T-helper 2 cell treated with Interferon-gamma antibody and Interleukin-4, amounts not matched to agents 100 ng/mL and 5 ng/mL, for 36 hours (primary cell): ENCODE measurements around the gene USH2A. TPM values are rescaled to one million over a fixed set of nuclear protein-coding genes. Genes with fewer than 3 reads are reported as not detected.

Source experiments
- intact Hi-C: fragments of 100-400 bp; cut with micrococcal nuclease; formaldehyde crosslinking; loops from one replicate; pipeline ENCODE4 v1.15.1; 2023
- total RNA-seq: library from RNA; stranded (reverse); gene quantifications from 2 replicates; pipeline ENCODE4 v1.2.3, GENCODE V29; 2022

The USH2A gene
- total RNA-seq, 1 donor from 2014 or later: not detected

- intact Hi-C loops: no loop called here
Measured at GRCh38 chr1:215605011-215605621, 818.1 kb downstream of the USH2A start.

DNA sequence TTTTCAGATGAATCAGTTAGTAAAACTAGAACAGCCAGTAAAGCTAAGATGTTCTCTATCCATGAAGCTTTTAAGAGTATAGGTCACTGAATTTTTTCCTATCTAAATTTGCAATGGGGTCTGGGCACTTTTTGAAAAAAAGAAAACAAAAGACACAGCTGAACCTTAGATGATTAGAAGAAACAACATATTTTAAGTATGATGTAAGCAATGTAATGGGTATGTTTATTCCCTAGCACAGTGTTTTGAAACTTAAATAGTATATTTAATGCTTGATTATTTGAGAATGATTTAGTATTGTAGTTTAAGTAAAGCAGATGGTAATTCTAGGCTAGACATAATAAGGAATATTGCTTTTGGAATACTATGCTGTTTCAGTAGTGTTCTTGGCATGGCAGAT lies 819.9 kb downstream of the USH2A start:
- intact Hi-C loops: no loop called here

GRCh38 chr1:215601276-215601675 lies 822.0 kb downstream of the USH2A start:
- intact Hi-C loops: no loop called here

DNA sequence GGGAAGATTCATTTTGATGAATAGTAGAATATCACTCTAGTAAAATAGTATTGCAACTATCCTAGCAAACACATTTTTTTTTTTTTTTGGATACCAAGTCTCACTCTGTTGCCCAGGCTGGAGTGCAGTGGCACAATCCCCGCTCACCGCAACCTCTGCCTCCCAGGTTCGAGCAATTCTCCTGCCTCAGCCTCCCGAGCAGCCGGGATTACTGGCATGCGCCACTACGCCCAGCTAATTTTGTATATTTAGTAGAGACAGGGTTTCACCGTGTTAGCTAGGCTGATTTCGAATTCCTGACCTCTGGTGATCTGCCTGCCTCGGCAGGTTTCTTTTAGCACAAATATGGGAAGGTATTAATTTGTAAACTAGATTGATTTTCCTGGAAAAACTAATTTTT lies 822.4 kb downstream of the USH2A start:
- intact Hi-C loops: no loop called here

GRCh38 chr1:215600258-215600792 lies 822.9 kb downstream of the USH2A start:
- intact Hi-C loops: no loop called here

DNA sequence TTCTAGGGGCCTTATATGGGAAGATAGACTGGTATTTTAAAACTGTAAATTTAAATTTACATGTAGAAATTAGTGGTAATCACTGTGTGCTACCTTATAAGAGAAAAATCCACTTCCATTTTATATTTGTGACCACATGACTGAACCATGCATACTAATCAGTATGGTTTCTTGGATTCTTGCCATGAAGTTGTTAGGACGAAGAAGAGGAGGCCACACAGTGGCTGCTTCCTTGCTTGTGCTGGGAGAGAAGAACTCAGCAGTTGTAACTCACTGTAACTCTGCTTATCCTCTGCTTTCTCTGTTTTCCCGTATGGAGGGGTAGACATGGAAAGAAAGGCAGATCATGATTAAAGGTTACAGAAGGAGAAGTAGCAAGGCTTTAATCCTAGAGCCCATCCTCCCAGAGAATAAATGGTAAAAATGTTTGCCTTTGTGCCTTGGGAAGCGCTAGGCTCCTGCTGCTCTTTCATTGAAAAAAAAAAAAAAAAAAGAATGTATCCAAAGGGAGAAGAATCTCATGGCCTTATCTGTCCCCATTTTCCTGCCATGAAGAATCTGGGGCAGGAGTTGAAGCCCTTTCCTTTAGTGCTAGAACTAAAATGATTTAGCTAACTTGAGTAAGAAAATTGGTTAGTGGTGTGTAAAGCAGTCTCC lies 823.7 kb downstream of the USH2A start:
- intact Hi-C loops: no loop called here

GRCh38 chr1:215597961-215598360 lies 825.3 kb downstream of the USH2A start:
- intact Hi-C loops: no loop called here

GRCh38 chr1:215595231-215595630 lies 828.0 kb downstream of the USH2A start:
- intact Hi-C loops: no loop called here

DNA sequence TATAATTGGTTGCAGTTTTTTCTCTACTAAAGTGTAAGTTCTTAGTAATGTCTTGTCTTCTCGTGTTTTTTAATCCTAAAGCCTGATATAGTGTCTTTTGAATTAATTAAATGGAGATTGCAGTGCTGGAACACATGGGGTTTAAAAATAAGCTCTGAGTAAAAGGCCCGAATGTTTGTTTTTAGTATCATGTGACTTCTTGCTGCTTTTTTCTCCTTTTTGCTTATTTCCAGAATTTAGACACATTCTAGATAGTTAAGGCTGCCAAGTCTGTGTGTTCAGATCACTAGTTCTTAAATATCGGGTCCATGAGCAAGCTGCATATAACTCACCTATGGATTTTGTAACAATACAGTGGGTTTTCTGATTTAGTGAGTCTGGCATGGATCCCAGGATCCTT lies 828.6 kb downstream of the USH2A start:
- intact Hi-C loops: no loop called here

DNA sequence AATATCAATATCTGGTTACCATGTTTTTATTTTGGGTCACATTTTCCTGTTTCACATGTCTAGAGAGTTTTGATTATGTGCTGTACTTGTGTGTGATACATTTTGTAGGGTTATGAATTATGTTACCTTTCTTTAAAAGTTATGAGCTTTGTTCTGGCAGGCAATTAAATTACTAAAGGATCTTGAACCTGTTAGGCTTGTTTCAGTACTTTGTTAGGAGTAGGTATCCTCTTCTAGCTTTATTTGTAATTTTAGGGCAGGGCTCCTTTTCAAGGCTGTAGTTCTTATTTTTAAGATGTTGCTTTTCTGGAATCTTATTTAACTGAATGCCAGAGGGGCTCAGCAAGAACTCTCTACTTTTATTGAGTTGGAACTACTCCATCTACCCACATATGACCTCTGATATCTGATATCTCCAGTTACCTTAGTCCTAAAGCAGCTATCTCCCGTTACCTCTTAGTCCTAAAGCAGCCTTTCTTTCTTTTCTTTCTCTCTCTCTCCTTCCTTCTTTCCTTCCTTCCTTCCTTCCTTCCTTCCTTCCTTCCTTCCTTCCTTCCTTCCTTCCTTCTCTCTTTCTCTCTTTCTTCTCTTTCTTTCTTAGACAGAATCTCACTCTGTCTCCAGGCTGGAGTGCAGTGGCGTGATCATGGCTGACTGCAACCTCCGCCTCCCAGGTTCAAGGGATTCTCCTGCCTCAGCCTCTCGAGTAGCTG lies 832.3 kb downstream of the USH2A start:
- intact Hi-C loops: no loop called here

DNA sequence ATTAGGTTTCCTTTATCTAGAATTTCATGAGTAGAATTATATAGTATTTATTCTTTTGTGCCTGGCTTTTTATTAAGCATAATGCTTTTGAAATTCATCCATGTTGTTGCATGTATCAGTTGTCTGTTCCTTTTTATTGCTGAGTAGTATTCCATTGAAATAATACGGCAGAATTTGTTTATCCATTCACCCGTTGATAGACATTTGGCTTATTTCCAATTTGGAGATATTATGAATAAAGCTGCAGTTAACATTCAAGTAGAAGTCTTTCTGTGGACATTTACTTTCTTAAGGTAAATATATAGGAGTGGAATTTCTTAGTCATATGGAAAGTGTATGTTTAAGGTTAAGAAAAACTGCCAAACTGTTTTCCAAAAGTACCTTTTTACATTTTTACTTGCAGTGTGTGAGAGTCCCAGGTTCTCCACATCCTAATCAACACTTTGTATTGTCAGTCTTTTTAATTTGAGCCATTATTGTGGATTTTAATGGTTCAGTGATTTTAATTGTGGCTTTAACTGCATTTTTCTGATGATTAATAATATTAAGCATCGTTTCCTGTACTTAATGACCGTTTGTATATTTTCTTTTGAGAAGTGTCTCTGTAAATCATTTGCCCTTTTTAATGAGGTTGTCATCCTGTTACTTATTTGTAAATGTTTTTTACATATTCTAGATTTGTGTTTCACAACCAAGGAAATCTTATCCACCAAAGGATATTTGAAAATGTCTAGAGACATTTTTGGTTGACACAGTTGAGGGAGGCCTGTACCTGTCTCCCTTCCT lies 833.4 kb downstream of the USH2A start:
- intact Hi-C loops: no loop called here

GRCh38 chr1:215584389-215584788 lies 838.9 kb downstream of the USH2A start:
- intact Hi-C loops: no loop called here

DNA sequence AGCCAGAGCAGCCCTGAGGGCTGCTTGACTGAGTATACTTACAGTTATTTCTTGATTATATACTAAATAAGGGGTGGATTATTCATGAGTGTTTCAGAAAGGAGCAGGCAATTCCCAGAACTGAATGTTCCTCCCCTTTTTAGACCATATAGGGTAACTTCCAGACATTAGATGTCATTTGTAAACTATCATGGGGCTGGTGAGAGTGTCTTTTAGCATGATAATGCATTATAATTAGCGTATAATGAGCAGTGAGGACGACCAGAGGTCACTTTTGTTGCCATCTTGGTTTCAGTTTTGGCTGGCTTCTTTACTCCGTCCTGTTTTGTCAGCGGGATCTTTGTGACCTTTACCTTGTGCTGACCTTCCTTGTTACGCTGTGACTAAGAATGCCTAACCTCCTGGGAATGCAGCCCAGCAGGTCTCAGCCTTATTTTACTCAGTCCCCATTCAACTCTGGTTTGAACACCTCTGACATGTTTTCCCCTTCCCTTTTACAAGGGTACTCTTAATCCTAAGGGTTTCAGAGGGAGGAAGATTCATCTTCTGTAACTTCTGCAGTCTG lies 840.0 kb downstream of the USH2A start:
- intact Hi-C loops: no loop called here

DNA sequence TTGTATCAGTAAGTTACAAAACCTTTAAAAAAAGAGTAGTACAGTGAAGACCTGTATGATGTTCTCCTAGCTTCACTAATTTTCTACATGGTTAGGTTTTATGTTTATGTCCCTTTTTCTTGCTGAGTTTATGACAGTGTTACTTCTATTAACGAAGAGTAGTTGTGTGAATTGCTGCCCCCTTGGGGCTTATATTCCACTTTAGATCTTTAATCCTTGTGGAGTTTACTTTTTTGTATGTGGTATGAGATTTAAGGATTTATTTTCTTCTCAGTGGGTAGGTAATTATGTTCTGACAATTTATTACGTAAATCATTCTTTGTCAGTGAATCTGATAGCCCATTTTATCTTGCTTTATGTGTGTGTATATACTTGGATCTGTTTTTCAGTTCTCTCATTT lies 841.4 kb downstream of the USH2A start:
- intact Hi-C loops: no loop called here
